GM19193 (cell line): ENCODE data around the gene AGPS.

Experiments used
- POLR2A ChIP-seq: IDR thresholded peaks from 4 replicates; pipeline ENCODE4 v1.6.1; 2011; ENCODE audit not compliant: insufficient read depth, insufficient read length; ENCODE audit errors: extremely low read depth

Gene AGPS

DNA sequence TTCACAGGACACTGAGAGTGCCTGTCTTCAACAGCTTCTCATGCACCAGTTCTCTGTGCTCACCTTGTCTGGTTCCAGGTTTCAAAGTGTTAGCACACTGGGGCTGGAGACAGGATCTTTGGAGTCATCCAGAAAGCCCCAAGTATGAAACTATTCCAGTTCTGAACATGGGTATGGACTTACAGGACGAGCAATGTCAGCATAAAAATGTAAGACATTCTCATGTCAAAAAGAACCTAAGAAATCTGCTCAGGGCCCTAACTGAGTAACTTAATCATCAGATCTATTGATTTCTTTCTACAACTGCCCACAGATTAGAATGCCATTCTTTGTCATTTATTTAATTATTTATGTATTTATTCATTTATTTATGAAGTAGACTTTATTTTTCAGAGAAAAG is 184.5 kb downstream of the AGPS start:
- TF ChIP-seq POLR2A: no peak

DNA sequence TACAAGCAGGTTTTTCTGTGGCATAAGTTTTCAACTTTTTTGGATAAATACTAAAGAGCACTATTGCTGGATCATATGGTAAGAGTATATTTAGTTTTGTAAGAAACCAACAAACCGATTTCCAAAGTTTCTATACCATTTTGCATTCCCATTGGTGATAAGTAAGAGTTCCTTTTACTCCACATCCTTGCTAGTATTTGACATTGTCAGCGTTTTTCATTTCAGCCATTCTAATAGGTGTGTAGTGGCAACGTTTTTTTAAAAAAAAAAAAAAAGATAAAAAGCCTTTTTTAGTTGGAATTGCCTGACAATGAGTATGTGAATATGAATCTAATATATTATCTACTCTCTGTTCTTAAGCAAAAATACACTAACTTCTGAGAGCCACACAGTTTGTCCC is 185.9 kb downstream of the AGPS start:
- TF ChIP-seq POLR2A: no peak

DNA sequence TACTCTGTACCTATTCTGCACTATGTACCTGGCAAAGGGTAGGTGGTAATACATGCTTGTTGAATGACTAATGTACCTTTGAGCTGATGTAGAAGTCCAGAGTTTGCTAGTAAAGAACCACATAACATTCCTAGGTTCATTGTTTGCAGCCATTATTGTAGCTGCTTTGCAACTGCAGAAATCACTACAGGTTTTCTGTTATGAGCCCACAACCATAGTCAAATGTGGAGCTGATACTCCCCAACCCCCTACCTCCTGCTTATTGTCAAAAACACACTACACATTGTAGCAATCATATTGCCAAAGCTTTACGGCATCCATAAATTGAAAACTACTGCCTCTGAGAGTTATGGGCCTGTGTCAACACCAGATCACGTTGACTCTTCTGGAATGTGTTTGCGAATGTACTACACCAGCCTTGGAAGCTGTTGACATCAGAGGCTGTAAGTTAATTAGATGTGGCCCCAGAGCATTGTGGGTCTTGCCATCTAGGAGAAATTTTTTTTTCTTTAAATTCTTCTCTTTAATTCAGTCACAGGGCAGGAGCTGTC is 187.0 kb downstream of the AGPS start:
- no peak for TF ChIP-seq POLR2A

DNA sequence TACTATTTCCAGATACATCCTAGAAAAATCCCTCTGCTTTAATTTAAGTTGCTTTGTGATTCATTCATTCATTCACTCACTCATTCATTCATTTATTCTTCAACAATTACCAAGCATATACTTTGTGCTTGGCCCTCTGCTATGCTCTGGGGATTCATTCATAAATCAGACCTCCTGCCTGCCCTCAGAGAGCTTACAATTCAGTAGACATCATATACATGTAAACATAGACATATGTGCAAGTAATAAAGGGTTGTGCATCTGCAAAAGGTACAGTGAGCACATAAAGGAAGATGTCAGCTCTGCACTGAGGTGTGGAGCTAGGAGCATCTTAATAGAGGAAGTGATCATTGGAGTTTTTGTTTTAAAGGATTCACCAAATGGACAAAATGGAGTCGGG is 189.4 kb downstream of the AGPS start:
- no peak for TF ChIP-seq POLR2A

DNA sequence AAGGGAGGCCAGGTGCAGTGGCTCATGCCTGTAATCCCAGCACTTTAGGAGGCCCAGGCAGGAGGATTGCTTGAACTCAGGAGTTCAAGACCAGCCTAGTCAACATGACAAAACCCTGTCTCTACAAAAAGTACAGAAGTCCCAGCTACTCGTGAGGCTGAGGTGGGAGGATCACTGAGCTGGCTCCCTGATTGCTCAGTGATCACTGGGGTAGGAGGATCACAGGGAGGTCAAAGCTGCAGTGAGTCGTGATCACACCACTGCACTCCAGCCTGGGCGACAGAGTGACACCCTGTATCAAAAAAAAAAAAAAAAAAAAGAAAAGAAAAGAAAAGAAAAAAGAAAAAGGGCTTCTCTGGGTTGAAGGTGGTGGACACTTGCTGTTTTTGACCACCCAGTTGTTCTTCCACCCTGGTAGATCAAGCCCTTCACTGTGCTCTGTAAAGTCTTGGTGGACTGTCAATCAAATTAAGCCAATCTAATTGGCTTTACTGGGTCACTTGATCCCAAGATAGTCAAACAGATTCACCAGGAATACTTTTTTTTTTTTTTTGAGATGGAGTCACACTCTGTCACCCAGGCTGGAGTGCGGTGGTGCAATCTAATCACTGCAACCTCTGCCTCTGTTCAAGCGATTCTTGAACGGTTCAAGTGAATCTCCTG is 191.6 kb downstream of the AGPS start:
- TF ChIP-seq POLR2A: no peak

DNA sequence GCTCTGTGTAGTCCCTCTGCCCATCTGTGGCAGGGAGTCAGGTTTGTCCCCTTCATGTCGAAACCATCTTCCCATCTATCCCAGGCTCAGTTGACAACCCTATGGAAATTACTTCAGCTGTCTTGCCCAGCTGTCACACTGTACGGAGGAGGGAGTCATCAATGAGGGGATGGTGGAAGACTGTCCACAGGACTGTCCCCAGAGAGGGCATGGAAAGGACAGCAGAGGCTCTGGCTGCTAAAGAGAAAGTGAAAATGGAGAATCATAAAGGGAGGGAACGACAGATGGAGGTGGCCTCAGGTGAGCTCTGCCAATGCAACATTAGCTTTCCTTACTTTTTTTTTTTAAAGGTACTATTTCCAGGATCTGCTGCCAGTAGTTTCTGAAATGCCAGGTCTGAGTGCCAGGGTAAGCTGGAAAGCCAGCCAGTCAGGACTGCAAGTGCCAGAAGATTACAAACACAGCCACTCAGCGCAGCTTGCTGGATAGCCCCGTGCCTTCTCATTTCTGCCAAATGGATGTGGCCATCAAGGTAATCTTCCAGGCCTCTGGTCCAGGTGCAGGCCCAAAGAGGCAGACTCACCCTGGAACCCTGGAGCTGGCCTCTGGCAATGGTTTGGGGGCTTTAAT is 192.8 kb downstream of the AGPS start:
- no peak for TF ChIP-seq POLR2A

DNA sequence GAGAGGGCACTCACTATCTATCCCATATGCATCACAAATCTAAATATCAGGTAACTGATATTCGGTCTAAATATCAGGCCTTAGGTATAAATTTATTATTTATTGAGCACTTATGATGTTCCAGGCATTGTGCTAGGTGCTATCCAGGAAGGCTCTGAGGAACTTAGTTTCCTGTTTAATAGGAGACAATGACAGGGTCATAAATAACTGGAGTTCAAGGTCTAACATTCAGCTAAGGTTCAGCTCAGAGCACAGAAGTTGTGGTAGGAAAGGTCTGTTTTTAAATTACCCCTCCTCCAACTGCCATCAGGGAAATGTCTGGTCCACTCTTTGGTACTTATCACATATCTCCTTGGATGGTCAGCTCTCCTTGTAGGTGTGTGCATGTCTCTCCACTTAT is 193.6 kb downstream of the AGPS start:
- TF ChIP-seq POLR2A: no peak

DNA sequence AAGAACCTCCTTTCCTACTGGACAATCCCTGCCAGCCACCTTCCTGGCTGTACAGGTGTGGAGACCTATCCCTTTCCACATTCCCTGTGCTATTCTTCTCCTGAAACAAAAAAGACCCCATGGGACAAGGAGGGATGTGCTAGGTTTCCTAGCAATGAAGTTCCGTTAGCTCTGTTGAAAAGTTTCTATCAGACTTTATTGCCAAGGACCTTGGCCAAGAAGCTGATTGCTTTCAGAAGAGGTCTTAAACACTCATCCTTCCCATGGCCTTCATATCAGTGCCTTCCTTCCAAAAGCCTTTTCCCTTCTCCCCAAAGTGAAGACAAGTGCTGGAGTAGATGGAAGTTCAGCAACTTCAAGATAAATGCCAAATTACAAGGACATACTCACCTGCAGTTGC is 194.8 kb downstream of the AGPS start:
- TF ChIP-seq POLR2A: no peak

DNA sequence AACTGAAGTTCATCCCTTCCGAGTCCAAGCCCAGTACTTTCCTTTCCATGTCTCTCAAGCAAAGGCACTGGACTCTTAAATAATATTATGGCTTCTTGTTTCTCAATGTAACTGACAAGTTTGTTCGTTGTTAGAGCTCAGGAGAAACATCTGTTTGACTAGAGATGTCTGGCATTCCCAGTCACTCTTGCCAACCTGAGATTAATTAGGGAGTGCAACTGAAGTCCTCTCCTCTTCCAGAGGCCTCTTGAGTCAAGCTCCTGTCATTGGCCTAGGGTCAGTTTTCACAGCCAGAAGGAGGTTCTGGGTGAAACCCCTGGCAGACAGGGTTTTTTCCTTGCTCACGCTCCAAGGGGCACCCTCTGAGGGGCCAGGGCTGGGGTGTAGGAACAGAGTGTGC is 196.1 kb downstream of the AGPS start:
- TF ChIP-seq POLR2A: no peak

DNA sequence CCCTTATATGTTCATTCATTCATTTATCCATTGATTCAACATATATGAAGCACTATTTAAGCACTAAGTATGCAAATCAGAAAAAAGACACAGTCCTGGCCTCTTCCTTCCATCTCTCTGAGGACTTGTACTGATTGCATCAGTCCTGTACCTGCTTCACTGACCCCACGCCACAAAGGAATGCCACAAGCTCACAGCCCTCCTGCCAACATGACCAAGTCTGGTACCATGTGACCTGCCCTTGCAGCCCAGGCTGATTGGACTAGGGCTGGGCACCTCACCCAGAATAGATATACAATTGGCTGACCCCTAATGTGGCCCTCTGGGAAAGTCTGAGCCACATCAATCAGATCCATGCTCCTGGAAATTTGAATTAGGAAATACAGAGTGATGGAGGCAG is 196.6 kb downstream of the AGPS start:
- TF ChIP-seq POLR2A: no peak

DNA sequence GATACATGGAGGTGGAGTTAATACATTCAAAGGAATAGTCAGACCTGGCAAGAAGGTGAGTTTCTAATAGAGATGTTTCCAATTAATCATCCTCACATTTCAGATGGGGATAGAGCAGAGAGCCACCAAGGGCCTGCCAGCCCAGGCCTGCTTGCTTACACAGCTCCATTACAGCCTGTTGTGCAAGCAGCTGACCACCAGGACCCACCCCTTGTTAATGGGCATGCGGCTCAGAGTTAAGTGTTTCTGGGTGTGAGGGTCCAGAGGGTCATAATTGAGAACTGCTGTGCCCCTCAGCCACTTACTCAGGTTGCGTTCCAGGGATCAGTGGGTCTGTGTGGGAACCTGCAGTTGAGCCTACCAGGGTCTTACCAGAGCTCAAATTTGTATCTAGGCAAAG is 199.8 kb downstream of the AGPS start:
- TF ChIP-seq POLR2A: no peak

DNA sequence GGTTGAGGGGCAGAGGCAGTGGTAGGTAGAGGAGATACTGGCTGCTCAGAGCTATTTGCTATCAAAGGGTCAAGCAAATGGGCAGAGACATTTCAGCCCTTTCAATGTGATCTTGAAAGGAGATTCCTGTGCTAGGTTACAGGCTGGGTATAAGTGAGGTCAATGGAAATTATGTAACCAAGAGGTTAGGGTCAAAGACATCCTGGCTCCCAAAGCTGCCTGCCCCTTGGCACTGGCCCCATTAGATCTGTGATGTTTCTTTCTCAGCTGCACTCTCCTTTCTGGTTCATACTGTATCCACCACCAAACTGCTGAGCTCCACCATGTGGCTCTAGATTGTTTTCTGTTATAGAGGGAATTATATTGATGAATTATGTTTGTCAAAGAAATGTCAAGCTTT is 200.4 kb downstream of the AGPS start:
- TF ChIP-seq POLR2A: no peak

DNA sequence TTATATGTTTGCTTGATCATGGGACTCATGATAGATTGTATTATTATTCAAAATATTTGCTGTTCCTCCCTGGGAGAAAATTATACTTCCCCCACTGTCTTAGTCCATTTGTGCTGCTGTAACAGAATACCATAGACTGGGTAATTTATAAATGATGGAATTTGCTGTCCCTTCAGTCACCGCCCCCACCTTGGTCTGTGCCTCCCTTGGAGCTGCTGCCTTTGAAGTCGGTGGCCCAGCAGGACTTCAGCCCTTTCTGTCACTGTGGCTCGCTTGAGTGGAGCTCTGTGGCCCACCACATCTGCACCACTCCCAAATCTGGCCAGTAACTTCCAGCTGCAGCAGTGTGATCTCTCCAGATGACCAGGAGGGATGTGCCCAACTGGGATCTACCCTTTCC is 200.8 kb downstream of the AGPS start:
- no peak for TF ChIP-seq POLR2A
